ENCODE measurements around the gene LY9. TPM values are rescaled to one million over a fixed set of nuclear protein-coding genes. Genes with fewer than 3 reads are reported as not detected.

LY9 gene
- total RNA-seq, 6 donors from 2014 or later, result 0.78 to 6.7 (median 2.3) TPM

DNA sequence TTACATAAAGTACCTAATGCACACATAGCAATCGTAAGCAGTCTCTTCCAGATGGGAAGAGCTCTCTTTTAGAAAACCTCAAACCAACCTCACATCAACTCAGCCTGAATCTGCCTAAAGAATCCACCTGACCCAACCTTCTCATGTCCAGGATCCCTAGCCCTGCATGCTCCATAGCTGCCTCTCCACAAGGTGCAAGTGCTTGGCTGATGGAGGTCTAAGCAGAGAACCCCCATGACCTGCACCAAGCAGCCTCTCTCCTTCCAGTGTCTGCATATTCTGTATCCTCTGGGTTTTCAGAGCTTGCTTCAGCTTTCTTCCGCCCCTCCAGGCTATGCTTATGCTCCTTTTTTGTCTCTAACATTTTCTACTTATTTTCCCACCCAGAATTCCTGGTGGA lies 2.5 kb downstream of the LY9 start:
- 82 to 86% methylated on average over 2 of the region's 2 CpGs for WGBS, 2 donors
- no peaks in the 10 kb centered on the region for H3K4me1 ChIP-seq
- H3K9me3 ChIP-seq, result no peaks in the 10 kb centered on the region
- no peaks in the 10 kb centered on the region for H3K36me3 ChIP-seq
- no peak for ATAC-seq (ENCODE audit: low FRiP score in 2 of 2)
- TF ChIP-seq, protein P1, sequence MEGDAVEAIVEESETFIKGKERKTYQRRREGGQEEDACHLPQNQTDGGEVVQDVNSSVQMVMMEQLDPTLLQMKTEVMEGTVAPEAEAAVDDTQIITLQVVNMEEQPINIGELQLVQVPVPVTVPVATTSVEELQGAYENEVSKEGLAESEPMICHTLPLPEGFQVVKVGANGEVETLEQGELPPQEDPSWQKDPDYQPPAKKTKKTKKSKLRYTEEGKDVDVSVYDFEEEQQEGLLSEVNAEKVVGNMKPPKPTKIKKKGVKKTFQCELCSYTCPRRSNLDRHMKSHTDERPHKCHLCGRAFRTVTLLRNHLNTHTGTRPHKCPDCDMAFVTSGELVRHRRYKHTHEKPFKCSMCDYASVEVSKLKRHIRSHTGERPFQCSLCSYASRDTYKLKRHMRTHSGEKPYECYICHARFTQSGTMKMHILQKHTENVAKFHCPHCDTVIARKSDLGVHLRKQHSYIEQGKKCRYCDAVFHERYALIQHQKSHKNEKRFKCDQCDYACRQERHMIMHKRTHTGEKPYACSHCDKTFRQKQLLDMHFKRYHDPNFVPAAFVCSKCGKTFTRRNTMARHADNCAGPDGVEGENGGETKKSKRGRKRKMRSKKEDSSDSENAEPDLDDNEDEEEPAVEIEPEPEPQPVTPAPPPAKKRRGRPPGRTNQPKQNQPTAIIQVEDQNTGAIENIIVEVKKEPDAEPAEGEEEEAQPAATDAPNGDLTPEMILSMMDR (IDR thresholded peaks at IDR 0.05), result no peak
- no peak for TF ChIP-seq POLR2AphosphoS5 (IDR thresholded peaks at IDR 0.05)
- no peak for TF ChIP-seq POLR2A (IDR thresholded peaks at IDR 0.05)
- no peak for TF ChIP-seq EP300 (IDR thresholded peaks at IDR 0.05)
- H3K4me3 ChIP-seq, result no peak overlapping the region
- H3K27ac ChIP-seq, result no peak overlapping the region
- H3K27me3 ChIP-seq, result no peaks in the 10 kb centered on the region
- DNase-seq, result no peak

DNA sequence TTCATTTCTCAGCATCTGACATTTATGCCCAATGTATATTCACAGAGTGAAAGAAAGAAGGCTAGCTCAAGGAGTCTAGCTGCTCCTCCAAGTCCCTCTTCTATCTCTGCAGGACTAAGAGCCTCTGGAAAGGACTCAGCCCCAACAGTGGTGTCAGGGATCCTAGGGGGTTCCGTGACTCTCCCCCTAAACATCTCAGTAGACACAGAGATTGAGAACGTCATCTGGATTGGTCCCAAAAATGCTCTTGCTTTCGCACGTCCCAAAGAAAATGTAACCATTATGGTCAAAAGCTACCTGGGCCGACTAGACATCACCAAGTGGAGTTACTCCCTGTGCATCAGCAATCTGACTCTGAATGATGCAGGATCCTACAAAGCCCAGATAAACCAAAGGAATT lies 3.7 kb downstream of the LY9 start:
- Histone ChIP-seq H3K4me3 (no peak overlapping the region), H3K36me3 (no peaks in the 10 kb centered on the region), H3K27ac (no peak overlapping the region), H3K9me3 (no peaks in the 10 kb centered on the region), H3K27me3 (no peaks in the 10 kb centered on the region), H3K4me1 (no peaks in the 10 kb centered on the region)
- TF ChIP-seq, protein P1 (IDR thresholded peaks at IDR 0.05), result no peak
- TF ChIP-seq POLR2A (IDR thresholded peaks at IDR 0.05) (no peak), EP300 (IDR thresholded peaks at IDR 0.05) (no peak), POLR2AphosphoS5 (IDR thresholded peaks at IDR 0.05) (no peak)
- DNase-seq, result no peak
- 86 to 93% methylated on average over 5 of the region's 5 CpGs for WGBS, 2 donors
- no peak for ATAC-seq (ENCODE audit: low FRiP score in 2 of 2)

DNA sequence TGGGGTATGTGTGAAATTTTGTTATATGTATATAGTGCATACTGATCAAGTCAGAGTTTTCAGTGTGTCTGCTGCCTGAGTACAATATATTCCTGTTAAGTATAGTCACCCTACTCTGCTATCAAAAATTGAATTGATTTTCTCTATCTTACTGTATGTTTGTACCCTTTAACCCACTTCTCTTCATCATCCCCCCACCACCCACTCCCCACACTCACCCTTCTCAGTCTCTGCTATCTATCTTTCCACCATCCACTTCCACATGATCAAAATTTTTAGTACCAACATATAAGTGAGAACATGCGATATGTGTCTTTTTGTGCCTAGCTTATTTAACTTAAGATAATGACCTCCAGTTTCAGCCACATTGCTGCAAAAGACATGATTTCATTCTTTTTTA lies 4.2 kb downstream of the LY9 start:
- Histone ChIP-seq H3K4me1 (no peaks in the 10 kb centered on the region), H3K27me3 (no peaks in the 10 kb centered on the region), H3K4me3 (no peak overlapping the region), H3K27ac (no peak overlapping the region), H3K9me3 (no peaks in the 10 kb centered on the region), H3K36me3 (no peaks in the 10 kb centered on the region)
- TF ChIP-seq POLR2A (IDR thresholded peaks at IDR 0.05) (no peak), POLR2AphosphoS5 (IDR thresholded peaks at IDR 0.05) (no peak), EP300 (IDR thresholded peaks at IDR 0.05) (no peak)
- TF ChIP-seq, protein P1 (IDR thresholded peaks at IDR 0.05), result no peak
- WGBS, 2 donors, result 88 to 96% methylated on average over 1 of the region's 1 CpG
- DNase-seq (no peak), ATAC-seq (ENCODE audit: low FRiP score in 2 of 2) (no peak)

DNA sequence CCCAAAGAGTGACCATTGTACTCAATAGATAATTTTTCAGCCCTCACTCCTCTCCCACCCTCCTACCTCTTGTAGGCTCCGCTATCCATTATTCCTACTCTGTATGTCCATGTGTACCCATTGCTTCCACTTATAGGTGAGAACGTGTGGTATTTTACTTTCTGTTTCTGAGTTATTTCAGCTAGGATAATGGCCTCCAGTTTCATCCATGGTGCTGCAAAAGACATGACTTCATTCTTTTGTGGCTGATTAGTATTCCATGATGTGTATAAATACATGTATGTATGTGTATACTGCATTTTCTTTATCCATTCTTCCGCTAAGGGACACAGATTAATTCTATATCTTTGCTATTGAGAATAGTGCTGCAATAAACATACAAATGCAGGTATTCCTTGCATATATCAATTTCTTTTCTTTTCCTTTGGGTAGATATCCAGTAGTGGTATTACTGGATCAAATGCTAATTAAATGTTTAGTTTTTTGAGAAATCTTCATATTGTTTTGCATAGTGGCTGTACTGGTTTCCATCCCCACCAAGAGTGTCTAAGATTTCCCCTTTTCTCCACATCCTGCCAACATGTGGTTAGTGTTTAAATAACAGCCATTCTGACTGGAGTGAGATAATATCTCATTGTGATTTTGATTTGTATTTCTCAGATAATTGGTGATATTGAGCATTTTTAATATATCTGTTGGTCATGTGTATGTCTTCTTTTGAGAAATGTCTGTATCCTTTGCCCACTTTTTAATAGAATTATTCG lies 4.9 kb downstream of the LY9 start:
- ATAC-seq (ENCODE audit: low FRiP score in 2 of 2), result no peak
- 45 to 61% methylated on average over 4 of the region's 4 CpGs for WGBS, 2 donors

More for the DNA sequence above, 4.9 kb downstream of the LY9 start:
- no peak for DNase-seq
- Histone ChIP-seq H3K27ac (no peak overlapping the region), H3K36me3 (no peaks in the 10 kb centered on the region), H3K4me3 (no peak overlapping the region), H3K9me3 (no peaks in the 10 kb centered on the region), H3K27me3 (no peaks in the 10 kb centered on the region), H3K4me1 (no peaks in the 10 kb centered on the region)
- TF ChIP-seq, protein P1 (IDR thresholded peaks at IDR 0.05), result no peak
- no peak for TF ChIP-seq POLR2AphosphoS5 (IDR thresholded peaks at IDR 0.05)

Measured in upper lobe of left lung (tissue), 6 donors.